Activated naive CD8-positive, alpha-beta T cell treated with anti-CD3 and anti-CD28 coated beads, Interleukin-2, amount 50 U/mL, for 24 hours (primary cell): Measurements from ENCODE around the gene DEFB108B.
"Not testable (repeated sequence)": the region's sequence is repeated elsewhere in the genome, so short reads cannot be mapped to it uniquely, and the experiment has no call there.

ENCODE experiments used
- ATAC-seq: fragments of 150-1000 bp; cut with Tn5 transposase; one replicate; pipeline ENCODE4 v1.10.0; 2021
- DNase-seq: peaks from one replicate; pipeline ENCODE4 v3.0.0; 2021
- H3K27ac Mint-ChIP-seq: one replicate; pipeline ENCODE4 v1.8.0; 2021; ENCODE audit warnings: mild to moderate bottlenecking, mixed read lengths
- H3K27me3 Mint-ChIP-seq: one replicate; pipeline ENCODE4 v1.8.0; 2021; ENCODE audit warnings: mixed read lengths
- H3K36me3 Mint-ChIP-seq: one replicate; pipeline ENCODE4 v1.8.0; 2021; ENCODE audit warnings: low read depth, mixed read lengths
- H3K4me1 Mint-ChIP-seq: one replicate; pipeline ENCODE4 v1.8.0; 2021; ENCODE audit warnings: mixed read lengths
- H3K4me3 Mint-ChIP-seq: one replicate; pipeline ENCODE4 v1.8.0; 2021; ENCODE audit warnings: mild to moderate bottlenecking, moderate library complexity, mixed read lengths
- H3K9me3 Mint-ChIP-seq: one replicate; pipeline ENCODE4 v1.8.0; 2021; ENCODE audit warnings: mixed read lengths

The DEFB108B gene

GRCh38 chr11:71800335-71800953 is 32.6 kb upstream of the DEFB108B start:
- peak; percentile 85 for DNase-seq
- ATAC-seq, H3K4me3 Mint-ChIP-seq, H3K27me3 Mint-ChIP-seq, H3K9me3 Mint-ChIP-seq, H3K36me3 Mint-ChIP-seq, H3K27ac Mint-ChIP-seq, H3K4me1 Mint-ChIP-seq: not testable (repeated sequence)

- DNase-seq, ATAC-seq, H3K4me1 Mint-ChIP-seq, H3K27ac Mint-ChIP-seq, H3K27me3 Mint-ChIP-seq, H3K4me3 Mint-ChIP-seq, H3K36me3 Mint-ChIP-seq, H3K9me3 Mint-ChIP-seq: not testable (repeated sequence)
These were observed 32.0 kb upstream of the DEFB108B start for GRCh38 chr11:71801026-71801425.

GRCh38 chr11:71802874-71803273 is 30.1 kb upstream of the DEFB108B start:
- not testable (repeated sequence) for H3K4me1 Mint-ChIP-seq, DNase-seq, H3K4me3 Mint-ChIP-seq, H3K9me3 Mint-ChIP-seq, H3K27ac Mint-ChIP-seq, H3K36me3 Mint-ChIP-seq, ATAC-seq, H3K27me3 Mint-ChIP-seq

- not testable (repeated sequence) for ATAC-seq, H3K27ac Mint-ChIP-seq, H3K36me3 Mint-ChIP-seq, H3K4me1 Mint-ChIP-seq, DNase-seq, H3K4me3 Mint-ChIP-seq, H3K9me3 Mint-ChIP-seq, H3K27me3 Mint-ChIP-seq
These were observed 28.6 kb upstream of the DEFB108B start for GRCh38 chr11:71804158-71804947.

GRCh38 chr11:71812529-71812928 is 20.5 kb upstream of the DEFB108B start:
- not testable (repeated sequence) for DNase-seq, H3K9me3 Mint-ChIP-seq, H3K4me1 Mint-ChIP-seq, H3K36me3 Mint-ChIP-seq, H3K27ac Mint-ChIP-seq, ATAC-seq, H3K27me3 Mint-ChIP-seq
- peak overlapping the region; percentile 80 for H3K4me3 Mint-ChIP-seq

GRCh38 chr11:71813481-71814355 is 19.3 kb upstream of the DEFB108B start:
- H3K4me1 Mint-ChIP-seq, H3K36me3 Mint-ChIP-seq, H3K9me3 Mint-ChIP-seq, H3K27me3 Mint-ChIP-seq: not testable (repeated sequence)
- Mint-ChIP-seq H3K4me3 (peak overlapping the region; percentile 80), H3K27ac (peak overlapping the region; percentile 65)
- ATAC-seq = peak; percentile 72
- DNase-seq = peak; percentile 79

- H3K27me3 Mint-ChIP-seq, H3K4me1 Mint-ChIP-seq, H3K27ac Mint-ChIP-seq, H3K36me3 Mint-ChIP-seq, DNase-seq, ATAC-seq, H3K4me3 Mint-ChIP-seq, H3K9me3 Mint-ChIP-seq: not testable (repeated sequence)
These were observed 11.5 kb upstream of the DEFB108B start for GRCh38 chr11:71821539-71821938.

- not testable (repeated sequence) for DNase-seq, H3K36me3 Mint-ChIP-seq
These were observed 3.8 kb upstream of the DEFB108B start for GRCh38 chr11:71829247-71829646.

GRCh38 chr11:71829686-71830085 is 3.3 kb upstream of the DEFB108B start:
- not testable (repeated sequence) for DNase-seq, H3K27me3 Mint-ChIP-seq, H3K4me3 Mint-ChIP-seq, ATAC-seq, H3K9me3 Mint-ChIP-seq, H3K27ac Mint-ChIP-seq, H3K36me3 Mint-ChIP-seq, H3K4me1 Mint-ChIP-seq

More at GRCh38 chr11:71829247-71829646, 3.8 kb upstream of the DEFB108B start:
- H3K27ac Mint-ChIP-seq, H3K4me1 Mint-ChIP-seq, H3K9me3 Mint-ChIP-seq, H3K27me3 Mint-ChIP-seq, H3K4me3 Mint-ChIP-seq, ATAC-seq: not testable (repeated sequence)

- not testable (repeated sequence) for H3K4me3 Mint-ChIP-seq, H3K9me3 Mint-ChIP-seq, H3K36me3 Mint-ChIP-seq, DNase-seq, ATAC-seq, H3K4me1 Mint-ChIP-seq, H3K27me3 Mint-ChIP-seq, H3K27ac Mint-ChIP-seq
These were observed 9.7 kb downstream of the DEFB108B start for GRCh38 chr11:71842720-71843119.

- not testable (repeated sequence) for H3K27me3 Mint-ChIP-seq, DNase-seq, H3K4me1 Mint-ChIP-seq, H3K4me3 Mint-ChIP-seq, H3K36me3 Mint-ChIP-seq, H3K27ac Mint-ChIP-seq, ATAC-seq, H3K9me3 Mint-ChIP-seq
These were observed 10.4 kb downstream of the DEFB108B start for GRCh38 chr11:71843355-71843754.

GRCh38 chr11:71843858-71844257 is 10.9 kb downstream of the DEFB108B start:
- no peak overlapping the region for H3K4me3 Mint-ChIP-seq
- H3K36me3 Mint-ChIP-seq = no peaks in the 10 kb centered on the region
- H3K9me3 Mint-ChIP-seq = peaks cover 8% of the 10 kb centered on the region
- H3K27me3 Mint-ChIP-seq = no peaks in the 10 kb centered on the region
- H3K4me1 Mint-ChIP-seq = no peaks in the 10 kb centered on the region
- H3K27ac Mint-ChIP-seq = no peak overlapping the region
- ATAC-seq (no peak), DNase-seq (no peak)

GRCh38 chr11:71853895-71854294 is 20.9 kb downstream of the DEFB108B start:
- H3K27ac Mint-ChIP-seq = not testable (repeated sequence)

GRCh38 chr11:71855880-71856279 is 22.9 kb downstream of the DEFB108B start:
- not testable (repeated sequence) for H3K36me3 Mint-ChIP-seq, DNase-seq, H3K4me3 Mint-ChIP-seq, H3K27me3 Mint-ChIP-seq, H3K9me3 Mint-ChIP-seq, H3K27ac Mint-ChIP-seq, ATAC-seq, H3K4me1 Mint-ChIP-seq

More at GRCh38 chr11:71853895-71854294, 20.9 kb downstream of the DEFB108B start:
- H3K36me3 Mint-ChIP-seq = peaks cover 12% of the 10 kb centered on the region
- peaks cover 15% of the 10 kb centered on the region for H3K9me3 Mint-ChIP-seq
- not testable (repeated sequence) for H3K27me3 Mint-ChIP-seq, H3K4me1 Mint-ChIP-seq, DNase-seq, ATAC-seq, H3K4me3 Mint-ChIP-seq

- H3K27me3 Mint-ChIP-seq, H3K27ac Mint-ChIP-seq, H3K4me3 Mint-ChIP-seq, H3K4me1 Mint-ChIP-seq, H3K36me3 Mint-ChIP-seq, DNase-seq, H3K9me3 Mint-ChIP-seq, ATAC-seq: not testable (repeated sequence)
These were observed 27.8 kb downstream of the DEFB108B start for GRCh38 chr11:71860835-71861234.
